Lower leg skin (tissue), 4 donors: ENCODE results near the gene RBPJ. TPM values are rescaled to one million over a fixed set of nuclear protein-coding genes. Genes with fewer than 3 reads are reported as not detected.
"Not testable (repeated sequence)": the region's sequence is repeated elsewhere in the genome, so short reads cannot be mapped to it uniquely, and the experiment has no call there.

Experiments used
- DNase-seq, 2 donors: peaks; one replicate each; pipeline ENCODE4 v3.0.0-alpha.2; 2019; ENCODE audit warnings: low spot score in 2 of 2
- H3K4me3 ChIP-seq: fragments of 200-600 bp; sonication (generic); 2 replicates; pipeline ENCODE4 v1.5.1; 2017; ENCODE audit warnings: mild to moderate bottlenecking, low read depth; ENCODE audit not compliant: poor library complexity, severe bottlenecking
- POLR2A ChIP-seq, 2 donors: fragments of 450-650 bp; IDR thresholded peaks; one replicate each; pipeline ENCODE4 v1.6.1; 2016 to 2017; ENCODE audit warnings: antibody characterized with exemption in 2 of 2, mild to moderate bottlenecking in 1 of 2, moderate library complexity in 1 of 2
- WGBS, 2 donors: methylation state at CpG; one replicate each; pipeline ENCODE4 v1.1.5; 2018; 5-methylcytosine and 5-hydroxymethylcytosine counted together
- intact Hi-C: fragments of 100-400 bp; cut with DNase I; formaldehyde crosslinking; loops from one replicate; pipeline ENCODE4 v1.15.0; 2023; ENCODE audit warnings: low total_unique reads
- total RNA-seq, 4 donors: library from RNA; depleted of rRNA; stranded (reverse); fragments of >200 nt; gene quantifications; one replicate each; pipeline ENCODE4 v1.1.0, GENCODE V29; 2016
- TF ChIP-seq, protein P1 (sequence below), 3 donors: fragments of 450-650 bp; IDR thresholded peaks; one replicate each; pipeline ENCODE4 v1.5.1; 2016; ENCODE audit warnings: antibody characterized with exemption in 3 of 3, mild to moderate bottlenecking in 3 of 3, moderate library complexity in 2 of 3

The RBPJ gene
- total RNA-seq, 4 donors from 2014 or later: 41.1 to 48.3 (median 45.5) TPM

DNA sequence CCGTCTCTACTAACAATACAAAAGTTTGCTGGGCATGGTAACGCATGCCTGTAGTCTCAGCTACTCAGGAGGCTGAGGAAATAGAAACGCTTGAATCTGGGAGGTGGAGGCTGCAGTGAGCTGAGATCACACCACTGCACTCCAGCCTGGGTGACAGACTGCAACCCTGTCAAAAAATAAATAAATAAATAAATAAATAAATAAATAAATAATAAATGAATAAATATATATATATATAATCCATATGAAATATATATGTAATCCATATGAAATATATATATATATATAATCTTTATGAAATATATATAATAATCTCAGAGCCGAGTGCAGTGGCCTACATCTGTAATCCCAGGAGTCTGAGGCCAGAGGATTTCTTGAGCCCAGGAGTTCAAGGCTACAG, 17.8 kb upstream of the RBPJ start:
- intact Hi-C loops: no loop called here
- no peak overlapping the region for H3K4me3 ChIP-seq
- no peak for TF ChIP-seq POLR2A (IDR thresholded peaks at IDR 0.05)
- TF ChIP-seq, protein P1, sequence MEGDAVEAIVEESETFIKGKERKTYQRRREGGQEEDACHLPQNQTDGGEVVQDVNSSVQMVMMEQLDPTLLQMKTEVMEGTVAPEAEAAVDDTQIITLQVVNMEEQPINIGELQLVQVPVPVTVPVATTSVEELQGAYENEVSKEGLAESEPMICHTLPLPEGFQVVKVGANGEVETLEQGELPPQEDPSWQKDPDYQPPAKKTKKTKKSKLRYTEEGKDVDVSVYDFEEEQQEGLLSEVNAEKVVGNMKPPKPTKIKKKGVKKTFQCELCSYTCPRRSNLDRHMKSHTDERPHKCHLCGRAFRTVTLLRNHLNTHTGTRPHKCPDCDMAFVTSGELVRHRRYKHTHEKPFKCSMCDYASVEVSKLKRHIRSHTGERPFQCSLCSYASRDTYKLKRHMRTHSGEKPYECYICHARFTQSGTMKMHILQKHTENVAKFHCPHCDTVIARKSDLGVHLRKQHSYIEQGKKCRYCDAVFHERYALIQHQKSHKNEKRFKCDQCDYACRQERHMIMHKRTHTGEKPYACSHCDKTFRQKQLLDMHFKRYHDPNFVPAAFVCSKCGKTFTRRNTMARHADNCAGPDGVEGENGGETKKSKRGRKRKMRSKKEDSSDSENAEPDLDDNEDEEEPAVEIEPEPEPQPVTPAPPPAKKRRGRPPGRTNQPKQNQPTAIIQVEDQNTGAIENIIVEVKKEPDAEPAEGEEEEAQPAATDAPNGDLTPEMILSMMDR (IDR thresholded peaks at IDR 0.05): no peak
- no peak for DNase-seq
- WGBS, 2 donors: 86 to 89% methylated on average over 4 of the region's 4 CpGs

DNA sequence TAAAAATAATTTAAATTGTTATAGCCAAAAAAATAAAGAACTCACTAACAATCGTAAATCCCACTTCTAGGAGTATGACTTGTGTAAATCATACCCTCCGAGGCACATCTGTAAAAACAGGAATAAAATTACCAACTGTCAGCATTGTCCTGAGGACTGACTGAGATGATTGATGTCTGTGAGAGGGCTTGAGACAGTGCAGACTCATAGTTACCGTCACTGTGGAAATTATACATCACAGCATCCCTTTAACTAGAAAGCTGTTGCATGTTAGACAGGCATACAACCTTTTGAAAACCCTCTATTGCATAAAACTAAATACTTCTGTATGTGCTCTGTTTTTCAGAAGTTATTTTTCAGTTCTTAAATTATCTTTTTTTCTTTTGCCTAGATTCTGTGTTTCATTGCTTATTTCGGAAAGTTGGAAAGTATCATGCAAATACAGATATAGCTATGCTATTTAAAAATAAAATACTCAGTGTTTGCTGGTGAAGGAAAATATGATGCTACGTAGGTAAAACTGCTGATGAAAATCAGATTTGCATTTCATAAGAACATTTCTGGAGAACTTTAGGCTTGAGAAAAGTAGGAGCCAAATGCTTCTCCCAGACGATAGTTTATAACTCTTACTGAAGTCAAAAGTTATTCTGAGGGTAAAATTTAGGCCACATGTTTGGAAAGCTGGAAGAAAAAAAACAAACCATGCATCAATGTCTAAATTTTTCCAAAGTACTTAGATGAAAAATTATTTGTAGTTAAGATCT, 13.6 kb upstream of the RBPJ start:
- 67 to 69% methylated on average over 6 of the region's 6 CpGs for WGBS, 2 donors
- no peak overlapping the region for H3K4me3 ChIP-seq
- no peak for DNase-seq
- intact Hi-C loops: no loop called here
- TF ChIP-seq, protein P1 (IDR thresholded peaks at IDR 0.05): no peak
- no peak for TF ChIP-seq POLR2A (IDR thresholded peaks at IDR 0.05)

DNA sequence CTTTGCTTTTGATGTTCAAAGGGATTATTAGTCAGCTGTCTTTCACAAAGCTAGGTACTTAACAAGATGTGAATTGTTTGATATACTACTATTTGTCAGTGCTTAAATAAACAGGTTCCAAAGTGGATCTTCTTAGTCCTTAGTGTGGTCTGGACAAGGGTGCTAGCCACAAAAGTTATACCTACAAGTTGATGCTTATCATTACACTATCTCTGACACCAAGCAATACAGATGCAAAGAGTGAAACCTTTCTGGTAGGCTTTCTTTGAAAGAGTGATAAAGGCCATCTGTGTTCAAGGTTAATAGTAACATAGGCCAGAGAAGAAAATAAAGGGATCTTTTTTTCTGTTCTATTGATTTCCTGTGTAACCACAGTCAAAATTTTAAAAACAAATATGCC, 12.2 kb upstream of the RBPJ start:
- no peak overlapping the region for H3K4me3 ChIP-seq
- intact Hi-C loops: no loop called here
- DNase-seq: no peak
- TF ChIP-seq POLR2A (IDR thresholded peaks at IDR 0.05): no peak
- TF ChIP-seq, protein P1 (IDR thresholded peaks at IDR 0.05): no peak

DNA sequence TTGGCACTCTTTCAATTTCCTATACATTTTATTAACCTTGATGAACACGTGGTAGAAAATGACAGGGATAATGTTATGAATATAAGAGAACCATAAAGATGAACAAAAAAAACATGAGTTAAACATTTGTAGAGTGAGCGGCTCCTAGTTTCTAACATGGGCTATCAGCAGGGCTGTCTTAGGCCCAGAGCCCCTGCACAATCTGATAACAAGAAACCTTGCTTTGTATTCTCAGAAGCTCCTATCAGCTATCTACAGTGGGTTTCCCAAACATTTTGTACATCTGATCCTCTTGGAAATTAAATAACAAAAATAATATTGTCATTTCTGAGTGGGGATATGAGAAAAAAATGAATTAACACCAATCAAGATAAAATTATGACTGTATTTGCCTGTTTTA, 10.6 kb upstream of the RBPJ start:
- DNase-seq: no peak
- H3K4me3 ChIP-seq: no peak overlapping the region
- WGBS, 2 donors: 59 to 67% methylated on average over 2 of the region's 2 CpGs
- intact Hi-C loops: no loop called here
- no peak for TF ChIP-seq POLR2A (IDR thresholded peaks at IDR 0.05)
- TF ChIP-seq, protein P1 (IDR thresholded peaks at IDR 0.05): no peak

DNA sequence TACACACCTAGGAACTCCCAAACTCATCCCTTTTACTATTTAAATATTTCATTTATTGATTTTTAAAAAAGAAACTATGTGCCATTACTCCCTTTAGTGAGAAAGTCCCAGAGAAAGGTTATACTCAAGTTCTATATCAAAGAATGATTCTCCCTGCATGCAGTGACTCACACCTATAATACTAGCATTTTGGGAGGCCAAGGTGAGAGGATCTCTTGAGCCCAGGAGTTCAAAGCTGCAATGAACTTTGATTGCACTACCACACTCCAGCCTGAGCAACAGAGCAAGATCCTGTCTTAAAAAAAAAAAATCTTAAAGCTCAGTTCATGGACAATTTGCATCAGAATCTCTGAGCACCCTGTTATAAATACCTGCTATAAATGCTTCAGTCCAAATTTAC, 9.2 kb upstream of the RBPJ start:
- no peak overlapping the region for H3K4me3 ChIP-seq
- TF ChIP-seq, protein P1 (IDR thresholded peaks at IDR 0.05): no peak
- TF ChIP-seq POLR2A (IDR thresholded peaks at IDR 0.05): no peak
- no peak for DNase-seq
- intact Hi-C loops: no loop called here

DNA sequence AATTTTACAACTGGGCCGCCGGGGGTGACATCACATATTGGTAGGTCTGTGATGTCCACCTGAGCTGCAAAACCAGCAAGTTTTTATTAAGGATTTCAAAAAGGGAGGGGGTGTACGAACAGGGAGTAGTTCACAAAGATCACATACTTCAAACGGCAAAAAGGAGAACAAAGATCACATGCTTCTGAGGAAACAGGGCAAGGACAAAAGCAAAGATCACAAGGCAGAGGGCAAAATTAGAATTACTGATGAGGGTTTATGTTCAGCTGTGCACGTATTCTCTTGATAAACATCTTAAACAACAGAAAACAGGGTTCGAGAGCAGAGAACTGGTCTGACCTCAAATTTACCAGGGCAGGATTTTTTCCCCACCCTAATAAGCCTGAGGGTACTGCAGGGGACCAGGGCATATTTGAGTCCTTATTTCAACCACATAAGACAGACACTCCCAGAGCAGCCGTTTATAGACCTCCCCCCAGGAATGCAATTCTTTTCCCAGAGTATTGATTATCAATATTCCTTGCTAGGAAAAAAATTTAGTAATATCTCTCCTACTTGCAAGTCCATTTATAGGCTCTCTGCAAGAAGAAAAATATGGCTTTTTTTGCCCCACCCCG, 5.4 kb upstream of the RBPJ start:
- intact Hi-C loops, H3K4me3 ChIP-seq, DNase-seq: not testable (repeated sequence)
- WGBS, 2 donors: 83 to 90% methylated on average over 8 of the region's 8 CpGs
